ENCODE data around the gene IFNGR2. TPM values are rescaled to one million over a fixed set of nuclear protein-coding genes. Genes with fewer than 3 reads are reported as not detected.
A peak's percentile ranks its signal among the peaks of the same experiment; 100 is the strongest.
"Not testable (repeated sequence)": the region's sequence is repeated elsewhere in the genome, so short reads cannot be mapped to it uniquely, and the experiment has no call there.

Gene IFNGR2
- total RNA-seq, 1 donor from 2014 or later = 35.1 TPM

- ATAC-seq = no peak
- no peak for DNase-seq
- intact Hi-C loops (cut with micrococcal nuclease) = no loop called here
Observed at GRCh38 chr21:33427051-33427450, 23.8 kb downstream of the IFNGR2 start.

DNA sequence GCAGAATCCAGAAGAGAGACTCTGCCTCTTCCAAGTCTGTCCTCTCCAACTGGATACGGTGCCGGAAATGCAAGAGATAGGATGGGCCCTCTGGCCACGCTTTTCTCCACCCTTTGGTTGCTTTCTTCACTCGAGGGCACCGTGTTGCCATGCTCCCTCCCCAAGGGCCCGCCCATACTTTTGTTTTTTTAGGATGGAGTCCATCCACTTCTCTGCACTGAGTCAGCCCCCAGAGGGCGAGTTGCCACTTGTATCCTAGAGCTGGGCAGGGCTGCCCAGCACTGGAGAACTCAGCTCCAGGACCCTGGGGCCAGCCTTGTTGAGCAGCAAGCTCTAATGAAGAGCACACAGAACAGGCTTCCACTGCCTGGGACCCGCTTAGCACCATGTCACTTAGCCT is 25.5 kb downstream of the IFNGR2 start:
- DNase-seq (no peak), ATAC-seq (no peak)
- intact Hi-C loops (cut with micrococcal nuclease) = no loop called here

GRCh38 chr21:33430858-33431257 is 27.6 kb downstream of the IFNGR2 start:
- no peak for DNase-seq
- intact Hi-C loops (cut with micrococcal nuclease) = no loop called here
- ATAC-seq = no peak

GRCh38 chr21:33432496-33432895 is 29.3 kb downstream of the IFNGR2 start:
- ATAC-seq (no peak), DNase-seq (no peak)
- intact Hi-C loops (cut with micrococcal nuclease) = no loop called here

DNA sequence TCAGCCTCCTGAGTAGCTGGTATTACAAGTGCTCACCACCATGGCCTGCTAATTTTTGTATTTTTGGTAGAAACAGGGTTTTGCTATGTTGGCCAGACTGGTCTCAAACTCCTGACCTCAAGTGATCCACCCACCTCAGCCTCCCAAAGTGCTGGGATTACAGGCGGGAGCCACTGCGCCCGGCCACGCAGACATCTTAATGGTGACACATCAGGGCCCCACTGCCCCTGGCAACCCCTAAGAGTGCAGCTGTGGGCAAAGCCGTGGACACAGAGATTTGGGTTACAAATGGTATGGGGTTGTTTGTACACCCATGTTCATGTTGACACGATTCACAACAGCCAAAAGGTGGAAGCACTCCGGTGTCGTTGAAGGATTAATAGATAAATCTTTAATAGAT is 29.8 kb downstream of the IFNGR2 start:
- intact Hi-C loops (cut with micrococcal nuclease) = no loop called here
- DNase-seq = no peak
- ATAC-seq = no peak

GRCh38 chr21:33433425-33434114 is 30.4 kb downstream of the IFNGR2 start:
- DNase-seq (no peak), ATAC-seq (peak; percentile 38)
- intact Hi-C loops (cut with micrococcal nuclease) = no loop called here

- no peak for DNase-seq
- peak; percentile 83 for ATAC-seq
- intact Hi-C loops (cut with micrococcal nuclease) = no loop called here
Observed at GRCh38 chr21:33434770-33435360, 31.7 kb downstream of the IFNGR2 start.

GRCh38 chr21:33437140-33437539 is 33.9 kb downstream of the IFNGR2 start:
- DNase-seq = no peak
- intact Hi-C loops (cut with micrococcal nuclease) = no loop called here
- no peak for ATAC-seq

DNA sequence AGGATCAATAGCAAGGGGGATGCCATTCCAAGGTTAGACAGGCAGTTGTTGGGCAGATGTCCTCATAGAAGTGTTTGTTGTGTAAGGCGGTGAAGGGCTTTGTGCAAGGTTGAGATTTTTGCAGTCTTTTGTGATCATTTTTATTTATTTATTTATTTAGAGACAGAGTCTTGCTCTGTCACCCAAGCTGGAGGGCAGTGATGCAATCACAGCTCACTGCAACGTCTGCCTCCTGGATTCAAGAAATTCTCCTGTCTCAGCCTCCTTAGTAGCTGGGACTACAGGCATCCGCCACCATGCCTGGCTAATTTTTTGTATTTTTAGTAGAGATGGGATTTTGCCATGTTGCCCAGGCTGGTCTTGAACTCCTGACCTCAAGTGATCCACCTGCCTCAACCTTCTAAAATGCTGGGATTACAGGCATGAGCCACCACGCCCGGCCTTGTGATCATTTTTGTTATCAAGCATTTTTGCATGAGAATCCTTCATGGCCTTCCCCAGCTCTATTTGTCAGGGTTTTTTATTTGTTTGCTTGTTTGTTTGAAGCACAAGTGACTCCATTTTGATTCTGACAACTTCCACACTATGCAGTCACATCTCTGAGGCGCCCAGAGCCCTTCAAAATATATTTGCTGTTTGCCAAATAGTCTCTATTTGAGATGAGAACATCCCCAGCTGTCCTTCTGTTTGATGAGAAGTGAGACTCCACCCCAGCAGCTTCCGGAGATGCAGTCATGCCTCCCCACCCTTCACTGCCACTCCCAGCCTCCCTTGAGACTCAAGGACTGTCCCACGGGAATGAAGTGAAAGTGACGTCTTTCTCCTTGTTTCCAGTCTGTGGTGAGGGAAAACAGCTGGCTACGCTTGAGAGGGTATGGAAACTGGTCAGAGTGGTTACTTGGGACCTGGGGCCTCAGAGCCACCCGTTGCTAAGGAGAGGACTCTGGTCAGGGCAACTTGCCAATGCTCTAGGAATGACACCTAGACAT is 38.6 kb downstream of the IFNGR2 start:
- peak; percentile 55 for DNase-seq
- intact Hi-C loops (cut with micrococcal nuclease) = no loop called here

DNA sequence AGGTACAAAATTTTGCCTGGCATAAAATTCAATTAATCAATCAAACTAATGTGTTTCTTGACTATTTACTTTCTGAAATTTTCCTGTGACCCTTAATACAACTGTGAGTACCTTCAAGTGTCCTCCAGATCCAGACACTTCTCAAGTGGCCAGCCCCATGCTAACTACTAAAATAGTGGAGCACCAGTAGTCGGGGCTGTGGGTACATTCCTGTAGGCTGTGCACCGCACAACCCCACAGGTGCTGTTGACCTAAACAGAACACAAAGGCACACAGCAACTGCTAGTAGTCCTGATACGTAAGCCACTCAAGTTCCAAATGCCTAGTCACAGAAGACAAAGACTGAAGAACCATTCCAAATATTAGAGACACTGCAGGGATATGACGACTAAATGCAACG is 40.0 kb downstream of the IFNGR2 start:
- intact Hi-C loops (cut with micrococcal nuclease) = no loop called here
- ATAC-seq (peak; percentile 48), DNase-seq (no peak)

More for the DNA sequence above, 38.6 kb downstream of the IFNGR2 start:
- peak; percentile 76 for ATAC-seq

DNA sequence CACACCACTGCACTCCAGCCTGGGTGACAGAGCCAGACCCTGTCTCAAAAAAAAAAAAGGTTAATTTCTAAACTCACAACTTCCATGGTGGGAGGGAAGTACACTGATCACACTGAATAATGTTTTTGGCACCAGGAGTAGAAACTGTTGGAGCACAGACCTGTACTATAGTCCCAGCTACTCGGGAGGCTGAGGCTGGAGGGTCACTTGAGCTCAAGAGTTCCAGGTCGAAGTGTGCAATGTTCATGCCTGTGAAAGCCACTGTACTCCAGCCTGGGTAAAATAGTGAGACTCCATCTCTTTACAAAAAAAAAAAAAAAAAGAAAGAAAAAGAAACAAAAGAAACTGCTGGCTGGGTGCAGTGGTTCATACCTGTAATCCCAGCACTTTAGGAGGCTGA is 41.3 kb downstream of the IFNGR2 start:
- DNase-seq (no peak), ATAC-seq (no peak)
- intact Hi-C loops (cut with micrococcal nuclease) = no loop called here

DNA sequence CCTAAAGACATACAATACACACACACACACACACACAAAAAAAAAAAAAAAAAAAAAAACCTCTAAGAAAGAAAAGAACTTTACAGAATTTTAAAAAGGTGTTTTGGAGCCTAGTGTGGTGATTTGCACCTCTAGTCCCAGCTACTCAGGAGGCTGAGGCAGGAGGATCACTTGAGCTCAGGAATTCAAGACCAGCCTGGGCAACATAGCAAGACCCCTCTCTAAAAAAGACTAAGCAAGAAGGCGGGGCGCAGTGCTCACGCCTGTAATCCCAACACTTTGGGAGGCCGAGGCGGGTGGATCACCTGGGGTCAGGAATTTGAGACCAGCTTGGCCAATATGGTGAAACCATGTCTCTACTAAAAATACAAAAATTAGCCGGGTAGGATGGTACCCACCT is 43.4 kb downstream of the IFNGR2 start:
- not testable (repeated sequence) for ATAC-seq, DNase-seq
- intact Hi-C loops (cut with micrococcal nuclease) = loop anchor here (5.0 kb wide), 1 partner anchor 244 kb away; no protein-coding TSS in a partner anchor

DNA sequence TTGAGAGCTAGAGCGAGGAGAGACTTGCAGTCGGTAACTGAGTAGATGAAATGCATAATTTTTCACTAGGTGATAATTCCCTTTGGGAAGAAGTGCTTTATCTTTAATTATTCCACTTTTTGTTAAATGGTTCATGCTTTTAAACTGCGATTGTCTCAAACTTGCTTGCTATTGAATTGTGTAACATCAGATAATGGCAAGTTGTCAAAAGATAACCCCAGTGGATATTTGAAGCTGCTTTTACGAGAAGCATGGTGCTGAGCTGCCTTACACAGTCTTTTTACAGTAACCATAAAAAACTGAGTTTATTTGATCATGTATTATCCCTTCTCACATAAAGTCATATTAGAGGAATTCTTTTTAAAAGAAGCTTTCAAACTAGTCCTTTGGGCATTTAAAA is 46.4 kb downstream of the IFNGR2 start:
- no peak for ATAC-seq
- intact Hi-C loops (cut with micrococcal nuclease) = loop anchor here (5.0 kb wide), 1 partner anchor 247 kb away; no protein-coding TSS in a partner anchor
- DNase-seq = no peak

GRCh38 chr21:33451634-33452071 is 48.4 kb downstream of the IFNGR2 start:
- no peak for ATAC-seq
- no peak for DNase-seq
- intact Hi-C loops (cut with micrococcal nuclease) = no loop called here

- ATAC-seq (no peak), DNase-seq (no peak)
- intact Hi-C loops (cut with micrococcal nuclease) = no loop called here
Observed at GRCh38 chr21:33452362-33452761, 49.1 kb downstream of the IFNGR2 start.

- ATAC-seq (peak; percentile 37), DNase-seq (no peak)
- intact Hi-C loops (cut with micrococcal nuclease) = no loop called here
Observed at GRCh38 chr21:33455686-33456446, 52.7 kb downstream of the IFNGR2 start.

DNA sequence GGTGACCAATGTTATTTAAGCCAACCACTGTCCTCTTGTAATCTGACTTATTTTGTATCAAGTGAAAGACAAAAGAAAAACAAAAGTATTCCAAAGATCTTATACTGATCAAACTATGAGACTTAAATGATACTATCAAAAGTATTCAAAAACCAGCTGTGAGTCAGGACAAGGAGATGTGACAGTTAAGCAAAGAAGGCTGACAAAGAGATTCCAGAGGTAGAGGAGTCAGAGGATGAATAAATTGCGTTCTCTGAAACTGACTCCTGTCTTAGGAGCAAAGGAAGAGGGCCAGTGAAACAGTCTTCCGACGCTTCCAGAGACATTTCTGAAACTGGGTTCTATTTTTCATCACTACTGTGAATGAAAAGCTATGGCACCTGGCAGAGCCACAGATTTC is 55.6 kb downstream of the IFNGR2 start:
- no peak for ATAC-seq
- DNase-seq = no peak
- intact Hi-C loops (cut with micrococcal nuclease) = no loop called here

GRCh38 chr21:33461538-33462250 is 58.5 kb downstream of the IFNGR2 start:
- ATAC-seq (no peak), DNase-seq (no peak)
- intact Hi-C loops (cut with micrococcal nuclease) = no loop called here
